Right lobe of liver (tissue), 4 donors: Measurements from ENCODE around the gene SCCPDH.

Source experiments
- POLR2A ChIP-seq: fragments of 450-650 bp; IDR thresholded peaks from one replicate; pipeline ENCODE4 v1.6.1; 2017; ENCODE audit warnings: antibody characterized with exemption, mild to moderate bottlenecking
- TF ChIP-seq, protein P1 (sequence below), 4 donors: fragments of 200-600 bp in 3 of 4; fragments of 450-650 bp in 1 of 4; IDR thresholded peaks; one replicate each; pipeline versions ENCODE4 v1.5.1 to v1.8.0; 2016 to 2022; ENCODE audit warnings: antibody characterized with exemption in 4 of 4, mild to moderate bottlenecking in 2 of 4
- donor health status: DM: no; HTN: no; CAD: no.
- donor health status: DM: no; HTN: no; CAD: no.
- donor health status: DM: no; HTN: yes; CAD: no.

DNA sequence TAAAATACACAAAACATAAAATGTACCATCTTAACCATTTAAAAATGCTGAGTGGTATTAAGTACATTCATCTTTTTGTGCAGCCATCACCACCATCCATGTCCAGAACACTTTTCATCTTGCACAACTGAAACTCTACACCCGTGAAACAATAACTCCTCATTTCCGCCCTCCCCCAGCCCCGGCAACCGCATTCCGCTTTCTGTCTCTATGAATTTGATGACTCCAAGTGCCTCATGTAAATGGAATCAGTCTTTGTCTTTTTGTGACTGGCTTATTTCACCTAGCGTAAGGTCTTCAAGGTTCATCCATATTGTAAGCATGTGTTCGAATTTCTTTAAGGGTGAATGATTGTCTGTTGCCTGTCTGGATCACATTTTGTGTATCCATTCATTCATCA, 37.2 kb downstream of the SCCPDH start:
- no peak for TF ChIP-seq POLR2A
- TF ChIP-seq, protein P1, sequence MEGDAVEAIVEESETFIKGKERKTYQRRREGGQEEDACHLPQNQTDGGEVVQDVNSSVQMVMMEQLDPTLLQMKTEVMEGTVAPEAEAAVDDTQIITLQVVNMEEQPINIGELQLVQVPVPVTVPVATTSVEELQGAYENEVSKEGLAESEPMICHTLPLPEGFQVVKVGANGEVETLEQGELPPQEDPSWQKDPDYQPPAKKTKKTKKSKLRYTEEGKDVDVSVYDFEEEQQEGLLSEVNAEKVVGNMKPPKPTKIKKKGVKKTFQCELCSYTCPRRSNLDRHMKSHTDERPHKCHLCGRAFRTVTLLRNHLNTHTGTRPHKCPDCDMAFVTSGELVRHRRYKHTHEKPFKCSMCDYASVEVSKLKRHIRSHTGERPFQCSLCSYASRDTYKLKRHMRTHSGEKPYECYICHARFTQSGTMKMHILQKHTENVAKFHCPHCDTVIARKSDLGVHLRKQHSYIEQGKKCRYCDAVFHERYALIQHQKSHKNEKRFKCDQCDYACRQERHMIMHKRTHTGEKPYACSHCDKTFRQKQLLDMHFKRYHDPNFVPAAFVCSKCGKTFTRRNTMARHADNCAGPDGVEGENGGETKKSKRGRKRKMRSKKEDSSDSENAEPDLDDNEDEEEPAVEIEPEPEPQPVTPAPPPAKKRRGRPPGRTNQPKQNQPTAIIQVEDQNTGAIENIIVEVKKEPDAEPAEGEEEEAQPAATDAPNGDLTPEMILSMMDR (IDR thresholded peaks at IDR 0.05): no peak
